Measurements from ENCODE around the gene U2SURP.

The U2SURP gene

GRCh38 chr3:142963516-142964448 is 37.6 kb upstream of the U2SURP start, which contains the start of gene PAQR9:
PAQR9 (minus strand) TSS chr3:142963674; CDS start chr3:142963336, 338 bp downstream.
- H3K27me3 ChIP-seq (ENCODE audit: control insufficient read depth in 1 of 2, insufficient read depth in 2 of 2, low read length in 2 of 2), result peaks cover 24 to 25% of the 10 kb centered on the region in 2 donors
- H3K9me3 ChIP-seq (ENCODE audit: control insufficient read depth in 2 of 2, low read length in 2 of 2), result no peaks in the 10 kb centered on the region
- H3K36me3 ChIP-seq (ENCODE audit: control insufficient read depth in 2 of 2, insufficient read depth in 2 of 2, low read length in 2 of 2), result no peaks in the 10 kb centered on the region
- peak within 1 kb of the TSS; percentile 40 to 66 for H3K4me3 ChIP-seq (ENCODE audit: low read length in 2 of 2)
- no peak within 1 kb of the TSS for H3K27ac ChIP-seq (ENCODE audit: low read length)
- H3K4me1 ChIP-seq (ENCODE audit: control insufficient read depth, insufficient read depth, low read length), result peaks cover 9% of the 10 kb centered on the region
- no peak within 1 kb of the TSS for H3K9ac ChIP-seq (ENCODE audit: low read length in 2 of 2)

DNA sequence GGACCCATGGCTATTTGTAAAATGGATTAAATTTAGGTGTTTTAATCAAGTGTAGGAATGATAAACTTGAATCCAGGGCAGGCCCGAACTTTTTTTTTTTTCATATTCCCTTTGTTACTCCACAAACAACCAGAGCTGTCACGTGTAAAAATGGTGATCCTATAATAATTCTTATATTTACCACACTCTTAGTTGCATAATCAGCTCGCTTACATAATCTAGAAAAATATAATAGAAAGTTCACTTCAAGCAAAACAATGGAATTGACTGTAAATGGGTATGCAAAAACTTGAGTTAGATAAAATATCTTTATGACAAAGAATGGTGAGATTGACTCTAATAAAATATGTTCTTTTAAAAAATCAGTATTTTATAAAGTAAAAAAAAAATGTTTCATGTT is 35.8 kb upstream of the U2SURP start:
- Histone ChIP-seq H3K27ac (ENCODE audit: low read length) (no peak overlapping the region), H3K36me3 (ENCODE audit: control insufficient read depth in 2 of 2, insufficient read depth in 2 of 2, low read length in 2 of 2) (no peaks in the 10 kb centered on the region), H3K4me1 (ENCODE audit: control insufficient read depth, insufficient read depth, low read length) (peaks cover 9% of the 10 kb centered on the region), H3K9ac (ENCODE audit: low read length in 2 of 2) (no peak overlapping the region), H3K9me3 (ENCODE audit: control insufficient read depth in 2 of 2, low read length in 2 of 2) (no peaks in the 10 kb centered on the region), H3K4me3 (ENCODE audit: low read length in 2 of 2) (no peak overlapping the region), H3K27me3 (ENCODE audit: control insufficient read depth in 1 of 2, insufficient read depth in 2 of 2, low read length in 2 of 2) (peaks cover 18 to 22% of the 10 kb centered on the region in 2 donors)

DNA sequence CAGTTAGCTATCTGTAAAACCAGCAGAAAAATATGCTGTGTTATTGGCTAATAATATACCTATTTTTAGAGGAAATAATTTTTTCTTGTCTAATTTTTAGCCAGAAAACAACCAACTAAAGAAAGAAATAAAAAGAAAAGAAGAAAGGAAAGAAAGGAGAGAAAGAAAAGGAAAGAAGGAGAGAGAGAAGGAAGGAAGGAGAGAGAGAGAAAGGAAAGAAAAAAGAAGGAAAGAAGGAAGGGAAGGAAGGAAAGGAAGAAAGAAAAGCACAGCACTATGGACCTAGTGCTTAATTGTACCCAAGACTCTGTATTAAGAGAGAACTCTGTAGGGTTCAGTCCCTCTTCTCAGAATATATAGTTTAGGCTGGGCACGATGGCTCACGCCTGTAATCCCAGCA is 34.6 kb upstream of the U2SURP start:
- no peak overlapping the region for H3K9ac ChIP-seq (ENCODE audit: low read length in 2 of 2)
- no peaks in the 10 kb centered on the region for H3K9me3 ChIP-seq (ENCODE audit: control insufficient read depth in 2 of 2, low read length in 2 of 2)
- H3K27me3 ChIP-seq (ENCODE audit: control insufficient read depth in 1 of 2, insufficient read depth in 2 of 2, low read length in 2 of 2), result peaks cover 15 to 21% of the 10 kb centered on the region in 2 donors
- no peak overlapping the region for H3K4me3 ChIP-seq (ENCODE audit: low read length in 2 of 2)
- H3K27ac ChIP-seq (ENCODE audit: low read length), result no peak overlapping the region
- peaks cover 9% of the 10 kb centered on the region for H3K4me1 ChIP-seq (ENCODE audit: control insufficient read depth, insufficient read depth, low read length)
- H3K36me3 ChIP-seq (ENCODE audit: control insufficient read depth in 2 of 2, insufficient read depth in 2 of 2, low read length in 2 of 2), result no peaks in the 10 kb centered on the region

GRCh38 chr3:142968319-142969025 is 32.9 kb upstream of the U2SURP start:
- Histone ChIP-seq H3K27me3 (ENCODE audit: control insufficient read depth in 1 of 2, insufficient read depth in 2 of 2, low read length in 2 of 2) (peaks cover 3 to 8% of the 10 kb centered on the region in 2 donors), H3K9me3 (ENCODE audit: control insufficient read depth in 2 of 2, low read length in 2 of 2) (no peaks in the 10 kb centered on the region), H3K4me3 (ENCODE audit: low read length in 2 of 2) (no peak overlapping the region), H3K4me1 (ENCODE audit: control insufficient read depth, insufficient read depth, low read length) (peaks cover 4% of the 10 kb centered on the region), H3K27ac (ENCODE audit: low read length) (no peak overlapping the region), H3K9ac (ENCODE audit: low read length in 2 of 2) (no peak overlapping the region), H3K36me3 (ENCODE audit: control insufficient read depth in 2 of 2, insufficient read depth in 2 of 2, low read length in 2 of 2) (no peaks in the 10 kb centered on the region)

DNA sequence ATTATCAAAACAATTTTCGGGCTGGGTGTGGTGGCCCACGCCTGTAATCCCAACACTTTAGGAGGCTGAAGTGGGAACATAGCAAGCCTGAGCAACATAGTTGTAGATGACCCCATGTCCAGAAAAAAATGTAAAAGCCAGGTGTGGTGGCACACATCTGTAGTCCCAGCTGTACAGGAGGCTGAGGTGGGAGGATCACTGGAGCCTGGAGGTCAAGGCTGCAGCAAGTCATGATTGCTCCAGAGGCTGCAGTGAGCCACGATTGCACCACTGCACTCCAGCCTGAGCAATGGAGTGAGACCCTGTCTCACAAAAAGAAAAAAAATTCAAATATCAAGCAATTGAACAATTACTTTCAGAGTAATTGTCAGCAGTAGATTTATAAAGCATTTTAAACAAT is 29.9 kb upstream of the U2SURP start:
- H3K9me3 ChIP-seq (ENCODE audit: control insufficient read depth in 2 of 2, low read length in 2 of 2), result no peaks in the 10 kb centered on the region
- H3K4me3 ChIP-seq (ENCODE audit: low read length in 2 of 2), result no peak overlapping the region
- no peaks in the 10 kb centered on the region for H3K27me3 ChIP-seq (ENCODE audit: control insufficient read depth in 1 of 2, insufficient read depth in 2 of 2, low read length in 2 of 2)
- no peaks in the 10 kb centered on the region for H3K36me3 ChIP-seq (ENCODE audit: control insufficient read depth in 2 of 2, insufficient read depth in 2 of 2, low read length in 2 of 2)
- H3K27ac ChIP-seq (ENCODE audit: low read length), result no peak overlapping the region
- H3K9ac ChIP-seq (ENCODE audit: low read length in 2 of 2), result no peak overlapping the region
- H3K4me1 ChIP-seq (ENCODE audit: control insufficient read depth, insufficient read depth, low read length), result no peaks in the 10 kb centered on the region

DNA sequence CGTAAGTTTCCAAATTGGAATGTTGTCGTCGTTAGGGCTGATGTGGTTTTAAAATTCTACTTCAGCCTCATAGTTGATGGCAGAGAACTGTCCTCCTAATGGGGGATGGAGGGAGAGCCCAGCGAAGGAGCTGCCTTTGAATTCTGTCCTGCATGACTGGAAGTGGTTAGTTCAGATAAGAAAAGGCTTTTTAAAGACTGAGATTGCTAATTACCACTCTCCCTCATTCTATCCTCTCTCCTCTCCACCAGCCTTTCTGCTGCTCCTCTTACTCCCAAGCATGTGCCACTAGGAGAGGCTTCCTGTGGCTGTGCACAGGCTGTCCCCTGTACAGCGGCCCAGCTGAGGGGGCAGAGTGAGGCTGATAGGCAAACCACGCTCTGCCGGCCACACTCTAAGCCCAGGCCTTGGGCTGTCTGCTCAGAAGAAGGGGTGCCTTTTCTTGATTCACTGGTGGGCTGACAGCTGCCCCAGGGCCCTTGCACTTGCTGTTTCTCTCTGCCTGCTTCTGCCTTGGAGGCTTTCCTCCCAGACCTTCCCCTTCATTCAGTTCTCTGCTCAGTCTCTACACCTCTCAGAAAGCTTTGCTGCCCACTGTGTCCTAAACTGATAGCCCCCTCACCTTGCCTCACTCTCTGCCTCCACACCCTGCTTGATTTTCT is 29.1 kb upstream of the U2SURP start:
- Histone ChIP-seq H3K27me3 (ENCODE audit: control insufficient read depth in 1 of 2, insufficient read depth in 2 of 2, low read length in 2 of 2) (no peaks in the 10 kb centered on the region), H3K27ac (ENCODE audit: low read length) (no peak overlapping the region), H3K9me3 (ENCODE audit: control insufficient read depth in 2 of 2, low read length in 2 of 2) (no peaks in the 10 kb centered on the region), H3K36me3 (ENCODE audit: control insufficient read depth in 2 of 2, insufficient read depth in 2 of 2, low read length in 2 of 2) (no peaks in the 10 kb centered on the region), H3K9ac (ENCODE audit: low read length in 2 of 2) (no peak overlapping the region), H3K4me3 (ENCODE audit: low read length in 2 of 2) (no peak overlapping the region), H3K4me1 (ENCODE audit: control insufficient read depth, insufficient read depth, low read length) (peaks cover 3% of the 10 kb centered on the region)

DNA sequence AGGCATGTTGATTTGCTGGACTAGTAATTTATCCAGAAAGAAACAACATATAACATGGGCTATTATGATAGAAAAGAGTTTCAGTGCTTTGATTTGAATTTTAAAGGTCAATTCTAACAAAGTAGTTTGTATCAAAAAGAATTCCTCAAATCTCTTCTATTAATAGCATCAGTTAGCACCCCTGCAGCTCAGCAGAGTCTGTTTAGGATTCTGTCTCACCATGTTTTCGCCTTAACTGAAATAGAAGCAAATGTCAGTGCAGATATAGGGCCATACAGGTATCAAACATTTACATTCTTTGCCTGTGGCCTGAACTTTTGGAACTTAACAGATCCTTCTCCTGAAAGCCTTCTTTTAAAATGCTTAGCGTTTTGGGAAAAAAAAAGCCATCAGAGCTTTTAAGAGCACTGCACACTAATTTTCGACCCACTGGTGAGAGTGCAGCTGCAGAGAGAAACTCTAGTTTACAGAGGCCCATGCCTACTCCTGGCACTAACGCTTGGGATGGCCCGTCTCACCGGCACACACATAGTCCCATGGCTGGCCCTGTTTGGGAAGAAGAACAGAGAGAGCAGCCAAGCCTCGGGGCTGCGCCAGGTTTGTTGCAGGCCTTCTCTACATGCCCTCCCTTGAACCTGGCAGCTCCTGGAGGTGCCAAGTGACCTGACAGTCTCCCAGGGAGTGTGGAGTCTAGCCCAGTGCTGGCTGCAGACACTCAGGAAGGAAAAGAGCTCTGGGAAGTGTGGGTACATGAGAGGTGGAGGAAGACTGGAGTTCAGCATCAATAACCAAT is 28.0 kb upstream of the U2SURP start:
- Histone ChIP-seq H3K4me3 (ENCODE audit: low read length in 2 of 2) (no peak overlapping the region), H3K36me3 (ENCODE audit: control insufficient read depth in 2 of 2, insufficient read depth in 2 of 2, low read length in 2 of 2) (no peaks in the 10 kb centered on the region), H3K9me3 (ENCODE audit: control insufficient read depth in 2 of 2, low read length in 2 of 2) (no peaks in the 10 kb centered on the region), H3K27me3 (ENCODE audit: control insufficient read depth in 1 of 2, insufficient read depth in 2 of 2, low read length in 2 of 2) (no peaks in the 10 kb centered on the region), H3K27ac (ENCODE audit: low read length) (no peak overlapping the region), H3K4me1 (ENCODE audit: control insufficient read depth, insufficient read depth, low read length) (peaks cover 3% of the 10 kb centered on the region), H3K9ac (ENCODE audit: low read length in 2 of 2) (no peak overlapping the region)

- Histone ChIP-seq H3K36me3 (ENCODE audit: control insufficient read depth in 2 of 2, insufficient read depth in 2 of 2, low read length in 2 of 2) (no peaks in the 10 kb centered on the region), H3K9me3 (ENCODE audit: control insufficient read depth in 2 of 2, low read length in 2 of 2) (no peaks in the 10 kb centered on the region), H3K27me3 (ENCODE audit: control insufficient read depth in 1 of 2, insufficient read depth in 2 of 2, low read length in 2 of 2) (no peaks in the 10 kb centered on the region), H3K9ac (ENCODE audit: low read length in 2 of 2) (no peak overlapping the region), H3K4me3 (ENCODE audit: low read length in 2 of 2) (no peak overlapping the region), H3K4me1 (ENCODE audit: control insufficient read depth, insufficient read depth, low read length) (peaks cover 3% of the 10 kb centered on the region), H3K27ac (ENCODE audit: low read length) (no peak overlapping the region)
Observed at GRCh38 chr3:142975316-142975995, 25.9 kb upstream of the U2SURP start.

DNA sequence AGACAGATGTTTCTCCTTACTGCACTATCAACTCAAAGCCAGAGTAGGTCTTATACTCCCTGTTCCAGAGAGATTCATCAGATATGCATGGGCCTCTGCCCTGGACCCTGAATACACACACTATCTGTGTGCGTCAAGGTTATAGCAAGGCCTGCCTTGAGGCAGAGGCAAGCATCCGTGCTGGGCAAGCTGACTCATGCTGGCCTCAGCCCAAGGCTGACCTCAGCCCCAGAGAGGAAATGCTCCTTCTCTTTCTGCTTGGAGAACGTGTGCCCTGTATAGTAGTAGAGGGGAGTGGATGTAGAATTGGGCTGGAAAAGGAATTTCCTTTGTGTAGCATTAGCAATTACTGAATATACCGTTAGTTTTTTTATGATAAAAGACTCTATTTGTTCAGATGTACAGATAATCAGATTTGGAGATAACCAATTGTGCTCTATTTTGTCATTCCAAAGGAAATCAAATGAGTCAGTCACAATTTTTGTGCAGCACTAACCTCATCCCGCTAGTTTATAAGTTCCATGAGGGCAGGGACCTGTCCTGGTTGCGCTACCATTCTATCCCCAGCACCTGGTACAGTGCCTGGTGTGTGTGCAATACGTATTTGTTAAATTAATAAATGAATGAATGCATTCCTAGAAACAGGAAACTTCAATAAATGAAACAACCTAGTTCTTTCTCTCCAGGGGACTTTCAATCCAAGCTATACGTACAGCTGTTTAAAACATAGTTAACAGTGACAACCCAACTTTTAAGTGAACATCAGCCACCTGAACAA is 24.6 kb upstream of the U2SURP start:
- peaks cover 3% of the 10 kb centered on the region for H3K4me1 ChIP-seq (ENCODE audit: control insufficient read depth, insufficient read depth, low read length)
- no peak overlapping the region for H3K27ac ChIP-seq (ENCODE audit: low read length)
- no peak overlapping the region for H3K9ac ChIP-seq (ENCODE audit: low read length in 2 of 2)
- no peaks in the 10 kb centered on the region for H3K9me3 ChIP-seq (ENCODE audit: control insufficient read depth in 2 of 2, low read length in 2 of 2)
- H3K27me3 ChIP-seq (ENCODE audit: control insufficient read depth in 1 of 2, insufficient read depth in 2 of 2, low read length in 2 of 2), result no peaks in the 10 kb centered on the region
- H3K36me3 ChIP-seq (ENCODE audit: control insufficient read depth in 2 of 2, insufficient read depth in 2 of 2, low read length in 2 of 2), result no peaks in the 10 kb centered on the region
- H3K4me3 ChIP-seq (ENCODE audit: low read length in 2 of 2), result no peak overlapping the region

Measured in stomach smooth muscle (tissue), 2 donors.